ENCODE results near the gene VPS72.

GRCh38 chr1:151237678-151238466 is 47.9 kb upstream of the VPS72 start:
- TF ChIP-seq POLR2A (IDR thresholded peaks at IDR 0.05) (no peak), CTCF (IDR thresholded peaks at IDR 0.05 in 4 of 5, conservative IDR thresholded peaks at IDR 0.05 in 1 of 5) (no peak)
